CD14-positive monocyte (primary cell): ENCODE data around the gene RPGRIP1L. TPM values are rescaled to one million over a fixed set of nuclear protein-coding genes. Genes with fewer than 3 reads are reported as not detected.

Experiments used
- DNase-seq, 3 donors: peaks; one replicate each; pipeline ENCODE4 v3.0.0-alpha.2; 2011 to 2022
- H2AFZ ChIP-seq: 2 replicates; pipeline ENCODE4 v1.6.0; 2012; ENCODE audit warnings: mild to moderate bottlenecking, low read depth, low read length, inconsistent platforms; ENCODE audit not compliant: insufficient read depth, poor library complexity, severe bottlenecking
- H3K27ac ChIP-seq, 2 donors: 1 replicate in 1 of 2; 2 replicates in 1 of 2; pipeline ENCODE4 v1.5.1; 2012 to 2013; ENCODE audit warnings: low read length in 2 of 2, control low read depth in 1 of 2, inconsistent platforms in 1 of 2, low read depth in 1 of 2, mild to moderate bottlenecking in 1 of 2
- H3K27me3 ChIP-seq, 2 donors: one replicate each; pipeline versions ENCODE4 v1.6.0 to v1.6.1; 2011 to 2013; ENCODE audit warnings: low read length in 2 of 2; ENCODE audit not compliant: control insufficient read depth in 2 of 2, insufficient read depth in 2 of 2
- H3K36me3 ChIP-seq, 2 donors: replicated peaks in 1 of 2; 1 replicate in 1 of 2; 2 replicates in 1 of 2; pipeline versions ENCODE4 v1.5.1 to v1.6.1; 2012 to 2013; ENCODE audit warnings: low read length in 2 of 2, control low read depth in 1 of 2, inconsistent platforms in 1 of 2, mild to moderate bottlenecking in 1 of 2; ENCODE audit not compliant: insufficient read depth in 2 of 2, control insufficient read depth in 1 of 2
- H3K4me1 ChIP-seq, 2 donors: 1 replicate in 1 of 2; 2 replicates in 1 of 2; pipeline versions ENCODE4 v1.5.1 to v1.6.1; 2012 to 2013; ENCODE audit warnings: low read length in 2 of 2, control low read depth in 1 of 2, inconsistent platforms in 1 of 2, mild to moderate bottlenecking in 1 of 2, moderate library complexity in 1 of 2; ENCODE audit not compliant: insufficient read depth in 2 of 2, control insufficient read depth in 1 of 2
- H3K4me2 ChIP-seq: replicated peaks from 2 replicates; pipeline ENCODE3; 2012; ENCODE audit warnings: low read length, moderate library complexity, mild to moderate bottlenecking; ENCODE audit not compliant: poor library complexity, severe bottlenecking; ENCODE audit errors: extremely low read depth
- H3K4me3 ChIP-seq, 3 experiments: fragments of 200-600 bp in 1 of 3; sonication (generic) in 1 of 3; replicated peaks in 1 of 3; 1 replicate in 2 of 3; 2 replicates in 1 of 3; pipeline ENCODE4 v1.5.1; 2011 to 2013; ENCODE audit warnings: low read length in 3 of 3, mild to moderate bottlenecking in 3 of 3, control low read depth in 2 of 3, low read depth in 2 of 3, inconsistent platforms in 1 of 3, moderate library complexity in 1 of 3
- H3K79me2 ChIP-seq: 2 replicates; pipeline ENCODE4 v1.6.0; 2012; ENCODE audit warnings: mild to moderate bottlenecking, control low read depth, inconsistent platforms, low read length, moderate library complexity; ENCODE audit not compliant: insufficient read depth
- H3K9ac ChIP-seq: 2 replicates; pipeline ENCODE4 v1.6.0; 2017; ENCODE audit warnings: low read length, mild to moderate bottlenecking; ENCODE audit not compliant: insufficient read depth, poor library complexity, severe bottlenecking
- H3K9me3 ChIP-seq, 2 donors: replicated peaks in 1 of 2; 1 replicate in 1 of 2; 2 replicates in 1 of 2; pipeline versions ENCODE4 v1.5.1 to v1.6.1; 2012 to 2013; ENCODE audit warnings: low read length in 2 of 2, control low read depth in 1 of 2; ENCODE audit not compliant: control insufficient read depth in 1 of 2, insufficient read depth in 1 of 2
- H4K20me1 ChIP-seq: 2 replicates; pipeline ENCODE4 v1.6.0; 2012; ENCODE audit warnings: mild to moderate bottlenecking, low read length, control low read depth, moderate library complexity; ENCODE audit not compliant: insufficient read depth
- H3K27ac Mint-ChIP-seq, 7 donors: one replicate each; pipeline ENCODE4 v1.8.0; 2020; ENCODE audit warnings: mild to moderate bottlenecking in 7 of 7, mixed read lengths in 7 of 7, moderate library complexity in 6 of 7, inconsistent platforms in 2 of 7
- H3K27me3 Mint-ChIP-seq, 3 donors: one replicate each; pipeline ENCODE4 v1.8.0; 2021 to 2022; ENCODE audit warnings: low read depth in 3 of 3, mild to moderate bottlenecking in 3 of 3, mixed read lengths in 3 of 3, moderate library complexity in 3 of 3, inconsistent platforms in 1 of 3
- H3K36me3 Mint-ChIP-seq, 2 donors: one replicate each; pipeline ENCODE4 v1.8.0; 2020; ENCODE audit warnings: mixed read lengths in 2 of 2, inconsistent platforms in 1 of 2, mild to moderate bottlenecking in 1 of 2
- H3K4me1 Mint-ChIP-seq: one replicate; pipeline ENCODE4 v1.8.0; 2020; ENCODE audit warnings: mild to moderate bottlenecking, mixed read lengths
- H3K4me3 Mint-ChIP-seq, 2 donors: one replicate each; pipeline ENCODE4 v1.8.0; 2020; ENCODE audit warnings: mild to moderate bottlenecking in 2 of 2, mixed read lengths in 2 of 2, moderate library complexity in 1 of 2
- H3K9me3 Mint-ChIP-seq, 7 donors: one replicate each; pipeline ENCODE4 v1.8.0; 2020 to 2022; ENCODE audit warnings: mixed read lengths in 7 of 7, mild to moderate bottlenecking in 6 of 7, moderate library complexity in 6 of 7, inconsistent platforms in 2 of 7
- WGBS: methylation state at CpG from one replicate; pipeline ENCODE4 v1.1.5; 2013; ENCODE audit warnings: missing lambda C conversion rate; ENCODE audit not compliant: insufficient coverage; 5-methylcytosine and 5-hydroxymethylcytosine counted together
- intact Hi-C, 2 donors: fragments of 100-400 bp; cut with micrococcal nuclease; formaldehyde crosslinking; loops; one replicate each; pipeline versions ENCODE4 v1.15.0 to v1.15.1; 2023
- polyA plus RNA-seq, 3 donors: library from polyadenylated mRNA; depleted of rRNA in 1 of 3; unstranded in 2 of 3; stranded (reverse) in 1 of 3; fragments of 300-500 nt in 2 of 3; fragments of >200 nt in 1 of 3; fragmentation: Illumina TruSeq in 2 of 3; gene quantifications; 1 replicate in 2 of 3; 2 replicates in 1 of 3; pipeline ENCODE4 v1.2.3, GENCODE V29; 2012 to 2021
- TF ChIP-seq, protein P1 (sequence below): fragments of 200-600 bp; IDR thresholded peaks from one replicate; pipeline ENCODE4 v1.8.0; 2022; ENCODE audit warnings: antibody characterized with exemption, mild to moderate bottlenecking

The RPGRIP1L gene
- polyA plus RNA-seq, 3 donors = 0.11 to 0.18 TPM; not detected in 1

DNA sequence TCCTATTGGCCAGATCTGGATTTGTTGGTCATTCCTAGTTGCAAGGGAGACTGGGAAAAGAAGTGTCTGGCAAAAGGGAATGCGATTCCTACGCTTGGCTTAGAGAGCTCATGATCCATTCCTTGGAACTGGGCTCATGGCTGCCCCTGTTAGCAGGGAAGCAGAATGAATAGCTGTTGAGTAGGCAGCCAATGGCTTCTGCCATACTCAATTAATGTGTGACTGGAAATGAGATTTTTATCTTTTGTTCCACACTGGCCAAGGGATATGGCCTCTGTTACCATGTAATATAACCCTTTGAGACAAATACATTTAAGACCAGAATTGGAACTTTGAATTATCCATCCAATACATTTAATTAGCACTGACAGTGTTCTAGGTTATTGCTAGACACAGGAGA lies 31.2 kb upstream of the RPGRIP1L start:
- Histone ChIP-seq H3K4me1 (no peaks in the 10 kb centered on the region), H2AFZ (no peak overlapping the region), H4K20me1 (peaks cover 4% of the 10 kb centered on the region), H3K4me2 (no peak overlapping the region), H3K36me3 (no peaks in the 10 kb centered on the region), H3K27me3 (no peaks in the 10 kb centered on the region), H3K9me3 (no peaks in the 10 kb centered on the region), H3K4me3 (no peak overlapping the region), H3K9ac (no peak overlapping the region), H3K27ac (no peak overlapping the region), H3K79me2 (no peaks in the 10 kb centered on the region)
- no peaks in the 10 kb centered on the region for H3K27me3 Mint-ChIP-seq
- H3K4me1 Mint-ChIP-seq = peaks cover 2% of the 10 kb centered on the region
- no peak for DNase-seq
- TF ChIP-seq, protein P1, sequence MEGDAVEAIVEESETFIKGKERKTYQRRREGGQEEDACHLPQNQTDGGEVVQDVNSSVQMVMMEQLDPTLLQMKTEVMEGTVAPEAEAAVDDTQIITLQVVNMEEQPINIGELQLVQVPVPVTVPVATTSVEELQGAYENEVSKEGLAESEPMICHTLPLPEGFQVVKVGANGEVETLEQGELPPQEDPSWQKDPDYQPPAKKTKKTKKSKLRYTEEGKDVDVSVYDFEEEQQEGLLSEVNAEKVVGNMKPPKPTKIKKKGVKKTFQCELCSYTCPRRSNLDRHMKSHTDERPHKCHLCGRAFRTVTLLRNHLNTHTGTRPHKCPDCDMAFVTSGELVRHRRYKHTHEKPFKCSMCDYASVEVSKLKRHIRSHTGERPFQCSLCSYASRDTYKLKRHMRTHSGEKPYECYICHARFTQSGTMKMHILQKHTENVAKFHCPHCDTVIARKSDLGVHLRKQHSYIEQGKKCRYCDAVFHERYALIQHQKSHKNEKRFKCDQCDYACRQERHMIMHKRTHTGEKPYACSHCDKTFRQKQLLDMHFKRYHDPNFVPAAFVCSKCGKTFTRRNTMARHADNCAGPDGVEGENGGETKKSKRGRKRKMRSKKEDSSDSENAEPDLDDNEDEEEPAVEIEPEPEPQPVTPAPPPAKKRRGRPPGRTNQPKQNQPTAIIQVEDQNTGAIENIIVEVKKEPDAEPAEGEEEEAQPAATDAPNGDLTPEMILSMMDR = no peak
- WGBS = 100% methylated on average over 2 of the region's 2 CpGs
- H3K27ac Mint-ChIP-seq = no peak overlapping the region
- no peaks in the 10 kb centered on the region for H3K9me3 Mint-ChIP-seq
- intact Hi-C loops = no loop called here
- H3K4me3 Mint-ChIP-seq = no peak overlapping the region
- H3K36me3 Mint-ChIP-seq = peaks cover 1 to 4% of the 10 kb centered on the region in 2 donors

DNA sequence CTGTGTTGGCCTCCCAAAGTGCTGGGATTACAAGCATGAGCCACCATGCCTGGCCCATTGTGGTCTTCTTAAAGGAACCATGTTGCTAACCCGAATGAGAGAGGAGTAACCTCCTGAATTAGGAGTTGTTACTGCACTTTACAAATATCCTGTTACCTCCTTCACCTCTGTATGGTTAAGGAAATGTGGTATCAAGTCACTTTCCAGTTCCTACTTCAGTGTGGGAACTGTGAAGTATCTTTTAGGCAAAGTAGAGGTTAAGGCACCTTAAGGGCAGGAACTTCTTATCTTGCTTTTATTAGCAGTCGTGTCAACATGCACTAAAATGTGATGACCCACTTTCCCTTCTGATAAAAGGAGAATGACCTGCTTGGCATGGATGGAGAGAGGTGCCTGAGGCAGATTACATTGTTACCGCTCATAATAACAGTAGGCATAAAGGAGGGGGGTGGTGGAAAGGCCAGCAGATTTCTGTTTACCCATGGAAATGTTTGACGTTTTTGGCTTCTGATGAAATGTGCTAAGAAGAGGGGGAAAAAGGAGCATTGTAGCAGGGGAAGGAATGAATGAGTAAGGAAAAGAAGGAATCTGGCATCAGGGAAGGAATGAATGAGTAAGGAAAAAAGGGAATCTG lies 28.8 kb upstream of the RPGRIP1L start:
- H3K4me3 ChIP-seq = no peak overlapping the region
- no peaks in the 10 kb centered on the region for H3K79me2 ChIP-seq
- H4K20me1 ChIP-seq = peaks cover 4% of the 10 kb centered on the region
- H3K27ac ChIP-seq = no peak overlapping the region
- Mint-ChIP-seq H3K4me1 (no peaks in the 10 kb centered on the region), H3K9me3 (no peaks in the 10 kb centered on the region), H3K4me3 (no peak overlapping the region), H3K27me3 (peaks cover 0 to 2% (median 0%) of the 10 kb centered on the region in 3 donors), H3K36me3 (peaks cover 0 to 1% of the 10 kb centered on the region in 2 donors), H3K27ac (no peak overlapping the region)
- intact Hi-C loops = no loop called here
- H3K9me3 ChIP-seq = no peaks in the 10 kb centered on the region
- H2AFZ ChIP-seq = no peak overlapping the region
- 89% methylated on average over 2 of the region's 4 CpGs for WGBS
- TF ChIP-seq, protein P1 = no peak
- no peak overlapping the region for H3K9ac ChIP-seq
- no peak overlapping the region for H3K4me2 ChIP-seq
- no peaks in the 10 kb centered on the region for H3K4me1 ChIP-seq
- no peaks in the 10 kb centered on the region for H3K27me3 ChIP-seq
- H3K36me3 ChIP-seq = no peaks in the 10 kb centered on the region
- DNase-seq = no peak
